ENCODE measurements around the gene MMADHC. TPM values are rescaled to one million over a fixed set of nuclear protein-coding genes. Genes with fewer than 3 reads are reported as not detected.

The MMADHC gene
- total and polyA plus RNA-seq, 2 donors (not counting 1 experiment from before 2014, with no cell fraction given), result 26.8 to 55.9 TPM

DNA sequence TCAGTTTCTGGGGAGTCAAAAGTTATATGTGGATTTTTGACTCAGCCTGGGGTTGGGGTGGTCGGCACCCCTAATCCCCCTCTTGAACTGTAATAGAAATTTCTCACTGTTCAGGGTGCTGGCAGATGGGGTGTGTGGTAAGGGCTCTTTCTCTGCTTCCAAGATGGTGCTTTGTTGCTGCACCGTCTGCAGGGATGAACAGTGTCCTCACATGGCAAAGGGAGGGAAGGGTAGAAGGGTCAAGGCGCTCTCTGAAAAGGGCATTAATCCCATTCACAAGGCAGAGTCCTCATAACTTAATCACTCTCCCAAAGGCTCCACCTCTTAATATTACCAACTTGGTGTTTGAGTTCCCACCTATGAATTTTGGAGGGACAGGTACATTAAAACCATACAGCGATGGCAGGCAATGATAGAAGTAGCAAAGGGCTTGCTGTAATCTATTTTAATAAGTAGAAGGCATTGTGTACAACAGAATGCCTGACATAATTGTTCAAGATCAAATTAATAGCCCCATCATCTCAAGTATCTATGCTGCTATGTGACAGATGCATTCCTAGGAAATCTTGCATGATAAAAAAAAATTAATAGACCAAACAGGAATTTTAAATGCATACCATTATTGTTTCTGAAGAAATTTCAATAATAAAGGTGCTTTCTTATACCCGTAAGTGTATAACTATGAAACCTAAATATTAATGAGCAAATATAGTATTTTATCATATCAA lies 28.1 kb downstream of the MMADHC start:
- CTCF ChIA-PET, result interaction anchor here (7.5 kb wide), 1 partner anchor 543 kb away, joined by 173 read pairs; no protein-coding TSS in a partner anchor
- Histone ChIP-seq H3K36me3 (replicated peaks in 1 of 2; ENCODE audit: control extremely low read depth in 1 of 2, control insufficient read depth in 1 of 2, extremely low read depth in 1 of 2, insufficient read depth in 2 of 2, low read length in 1 of 2) (no peaks in the 10 kb centered on the region), H3K27me3 (replicated peaks in 1 of 4; ENCODE audit: control extremely low read depth in 1 of 4, control insufficient read depth in 3 of 4, insufficient read depth in 4 of 4, low read length in 3 of 4) (no peaks in the 10 kb centered on the region), H3K9me3 (ENCODE audit: control extremely low read depth in 1 of 3, control insufficient read depth in 2 of 3, insufficient read depth in 1 of 3, low read length in 2 of 3) (no peaks in the 10 kb centered on the region), H3K9ac (ENCODE audit: low read length) (no peak overlapping the region), H3K4me2 (replicated peaks; ENCODE audit: low read depth, low read length, poor library complexity, severe bottlenecking) (no peak overlapping the region), H3K79me2 (ENCODE audit: control insufficient read depth, insufficient read depth, low read length) (no peaks in the 10 kb centered on the region), H4K20me1 (ENCODE audit: control insufficient read depth, insufficient read depth, low read length, poor library complexity, severe bottlenecking) (no peaks in the 10 kb centered on the region), H3K4me3 (ENCODE audit: control extremely low read depth in 1 of 5, extremely low read depth in 1 of 5, insufficient read depth in 1 of 5, low read depth in 2 of 5, low read length in 4 of 5) (no peak overlapping the region), H3K4me1 (ENCODE audit: control insufficient read depth in 2 of 2, insufficient read depth in 2 of 2, low read length in 2 of 2) (peaks cover 0 to 9% of the 10 kb centered on the region in 2 donors), H2AFZ (ENCODE audit: insufficient read depth, low read depth, low read length, poor library complexity, severe bottlenecking) (no peak overlapping the region), H3K27ac (ENCODE audit: low read length in 2 of 2) (no peak overlapping the region)
- no peak overlapping the region for H3K27ac Mint-ChIP-seq
- ATAC-seq (ENCODE audit: low read depth) (no peak), DNase-seq (no peak)
- no peaks in the 10 kb centered on the region for H3K9me3 Mint-ChIP-seq (ENCODE audit: insufficient read depth)
- intact Hi-C loops (cut with micrococcal nuclease), result loop anchor here (5.0 kb wide), 4 partner anchors 632 to 1622 kb away; no protein-coding TSS in a partner anchor
- H3K4me1 Mint-ChIP-seq, result peaks cover 10% of the 10 kb centered on the region
- WGBS (ENCODE audit: insufficient coverage), result no CpG with 5 or more reads among the region's 5 CpGs
- no peak overlapping the region for H3K4me3 Mint-ChIP-seq
- no peak for TF ChIP-seq CTCF (IDR thresholded peaks at IDR 0.05)
- no peak for TF ChIP-seq EZH2 (IDR thresholded peaks at IDR 0.05; ENCODE audit: borderline replicate concordance, insufficient read depth, low read depth, low read length, poor library complexity, severe bottlenecking)
- H3K27me3 Mint-ChIP-seq, result peaks cover 10% of the 10 kb centered on the region
- POLR2A ChIA-PET, result no interaction called here

- H3K4me1 ChIP-seq (ENCODE audit: control insufficient read depth in 2 of 2, insufficient read depth in 2 of 2, low read length in 2 of 2), result no peaks in the 10 kb centered on the region
- TF ChIP-seq CTCF (IDR thresholded peaks at IDR 0.05) (no peak), EZH2 (IDR thresholded peaks at IDR 0.05; ENCODE audit: borderline replicate concordance, insufficient read depth, low read depth, low read length, poor library complexity, severe bottlenecking) (no peak)
- H3K4me3 ChIP-seq (ENCODE audit: control extremely low read depth in 1 of 5, extremely low read depth in 1 of 5, insufficient read depth in 1 of 5, low read depth in 2 of 5, low read length in 4 of 5), result no peak overlapping the region
- ATAC-seq (ENCODE audit: low read depth) (no peak), DNase-seq (no peak)
- H3K27me3 ChIP-seq (replicated peaks in 1 of 4; ENCODE audit: control extremely low read depth in 1 of 4, control insufficient read depth in 3 of 4, insufficient read depth in 4 of 4, low read length in 3 of 4), result no peaks in the 10 kb centered on the region
- no peaks in the 10 kb centered on the region for H3K79me2 ChIP-seq (ENCODE audit: control insufficient read depth, insufficient read depth, low read length)
- no peak overlapping the region for H3K27ac ChIP-seq (ENCODE audit: low read length in 2 of 2)
- no CpG with 5 or more reads among the region's 1 CpG for WGBS (ENCODE audit: insufficient coverage)
- no peak overlapping the region for H3K27ac Mint-ChIP-seq
- no peaks in the 10 kb centered on the region for H3K4me1 Mint-ChIP-seq
- peaks cover 31% of the 10 kb centered on the region for H3K27me3 Mint-ChIP-seq
- ChIA-PET POLR2A (no interaction called here), CTCF (interaction anchor here (1.1 kb wide), 1 partner anchor 540 kb away, joined by 4 read pairs; no protein-coding TSS in a partner anchor)
- no peak overlapping the region for H3K4me2 ChIP-seq (replicated peaks; ENCODE audit: low read depth, low read length, poor library complexity, severe bottlenecking)
- H3K9me3 ChIP-seq (ENCODE audit: control extremely low read depth in 1 of 3, control insufficient read depth in 2 of 3, insufficient read depth in 1 of 3, low read length in 2 of 3), result no peaks in the 10 kb centered on the region
- H4K20me1 ChIP-seq (ENCODE audit: control insufficient read depth, insufficient read depth, low read length, poor library complexity, severe bottlenecking), result no peaks in the 10 kb centered on the region
- H3K4me3 Mint-ChIP-seq, result no peak overlapping the region
- H3K36me3 ChIP-seq (replicated peaks in 1 of 2; ENCODE audit: control extremely low read depth in 1 of 2, control insufficient read depth in 1 of 2, extremely low read depth in 1 of 2, insufficient read depth in 2 of 2, low read length in 1 of 2), result no peaks in the 10 kb centered on the region
- intact Hi-C loops (cut with micrococcal nuclease), result no loop called here
- no peaks in the 10 kb centered on the region for H3K9me3 Mint-ChIP-seq (ENCODE audit: insufficient read depth)
- no peak overlapping the region for H3K9ac ChIP-seq (ENCODE audit: low read length)
- H2AFZ ChIP-seq (ENCODE audit: insufficient read depth, low read depth, low read length, poor library complexity, severe bottlenecking), result no peak overlapping the region
Measured at GRCh38 chr2:149556452-149556851, 31.1 kb downstream of the MMADHC start.

Data from B cell (primary cell).